Inferior parietal cortex (tissue), 1 donor: ENCODE measurements around the gene ARHGDIG.
"Not testable (repeated sequence)": the region's sequence is repeated elsewhere in the genome, so short reads cannot be mapped to it uniquely, and the experiment has no call there.

Experiments used
- DNase-seq: peaks from one replicate; pipeline ENCODE4 v3.0.0-alpha.2; 2016; ENCODE audit errors: extremely low spot score

ARHGDIG gene

GRCh38 chr16:280552-280951 lies at the start of gene ARHGDIG:
TSS of gene ARHGDIG (plus strand) at chr16:280591. CDS start at chr16:280681, 90 bp downstream.
- DNase-seq = no peak

DNA sequence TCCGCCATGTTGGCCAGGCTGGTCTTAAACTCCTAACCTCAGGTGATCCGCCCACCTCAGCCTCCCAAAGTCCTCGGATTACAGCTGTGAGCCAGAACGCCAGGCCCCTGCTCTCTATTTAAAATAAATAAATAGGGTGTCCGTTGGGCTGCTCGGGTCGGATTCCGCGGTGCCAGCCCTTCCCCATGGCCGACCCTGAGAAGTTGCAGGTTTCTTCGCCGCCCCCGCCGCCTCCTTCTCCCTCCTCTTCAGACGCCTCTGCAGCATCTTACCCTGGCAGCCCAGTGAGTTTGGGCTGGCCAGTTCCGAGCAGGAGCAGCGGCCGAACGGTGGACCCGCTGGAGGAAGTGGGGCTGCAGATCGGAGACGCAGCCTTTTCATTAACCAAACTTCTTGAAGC lies 49.4 kb upstream of the ARHGDIG start:
- DNase-seq = no peak

DNA sequence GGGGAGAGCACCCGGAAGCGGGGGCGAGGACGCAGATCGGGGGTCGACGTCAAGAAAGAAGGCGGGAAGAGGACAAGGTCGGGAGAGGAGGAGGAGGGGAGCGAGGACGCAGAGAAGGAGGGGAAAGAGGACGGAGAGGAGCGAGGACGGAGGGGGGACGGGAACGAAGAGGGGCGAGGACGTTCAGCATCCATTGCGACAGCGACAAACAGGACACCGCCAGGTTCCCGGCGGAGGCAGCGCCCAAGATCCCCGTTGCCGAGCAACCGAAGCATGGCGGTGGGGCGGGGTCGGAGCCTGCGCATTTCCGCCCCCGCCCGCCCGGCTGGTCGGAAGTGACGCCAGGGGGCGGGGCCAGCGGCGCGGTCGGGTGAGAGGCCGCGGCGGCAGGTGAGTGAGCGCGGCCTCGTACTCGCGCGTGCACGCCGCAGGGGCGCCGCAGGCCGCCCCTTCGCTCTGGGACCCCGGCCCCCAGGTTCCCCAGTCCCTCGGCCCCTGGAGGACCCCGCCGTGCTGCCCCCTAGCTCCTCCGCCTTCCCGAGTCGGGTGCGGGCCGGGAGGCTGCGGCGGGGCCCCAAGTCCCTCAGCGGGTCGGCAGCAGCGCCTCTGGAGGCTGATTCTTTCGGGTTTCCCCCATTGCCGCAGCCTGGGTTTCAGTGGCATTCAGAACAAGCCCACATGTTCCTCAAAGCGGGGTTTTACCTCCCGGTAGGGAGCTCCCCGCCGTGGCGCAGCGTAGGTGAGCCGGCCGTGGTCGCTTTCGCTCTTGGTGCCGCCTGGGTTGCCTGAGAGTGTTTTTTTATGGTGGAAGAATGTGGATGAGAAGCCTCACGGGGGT lies 45.7 kb upstream of the ARHGDIG start, which contains the start of gene FAM234A:
Gene FAM234A (plus strand): TSS at position 354 of the 838 bp plus-strand sequence. CDS start 19,593 bp downstream, outside the sequence.
- peak; percentile 96 for DNase-seq

DNA sequence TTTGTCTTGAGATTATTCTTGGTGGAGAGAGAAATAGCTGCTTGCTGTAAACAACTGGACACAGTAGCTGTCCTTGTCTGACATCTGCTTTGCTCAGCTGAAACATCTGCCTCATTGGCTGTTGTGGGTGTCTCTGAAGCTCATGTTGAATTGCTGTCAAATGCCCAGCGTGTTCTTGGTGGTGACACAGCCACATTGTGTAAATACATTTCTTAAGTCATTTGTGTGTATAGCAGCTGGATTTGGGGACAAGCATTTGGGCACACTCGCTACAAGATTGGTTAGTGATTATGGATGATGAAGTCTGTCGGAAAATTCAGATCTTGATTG lies 40.5 kb upstream of the ARHGDIG start:
- DNase-seq = peak; percentile 33

DNA sequence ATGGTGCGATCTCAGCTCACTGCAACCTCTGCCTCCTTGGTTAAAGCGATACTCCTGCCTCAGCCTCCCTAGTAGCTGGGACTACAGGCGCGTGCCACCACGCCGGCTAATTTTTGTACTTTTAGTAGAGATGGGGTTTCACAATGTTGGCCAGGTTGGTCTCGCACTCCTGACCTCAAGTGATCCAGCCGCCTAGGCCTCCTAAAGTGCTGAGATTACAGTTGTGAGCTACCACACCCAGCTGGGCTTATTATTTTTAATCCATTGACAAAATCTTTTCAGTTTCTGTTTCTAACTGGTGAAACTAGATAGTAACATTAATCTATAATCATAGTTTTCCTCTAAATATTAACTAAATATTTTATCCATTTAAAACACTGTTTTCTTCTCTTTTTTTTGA lies 39.8 kb upstream of the ARHGDIG start:
- DNase-seq = no peak

DNA sequence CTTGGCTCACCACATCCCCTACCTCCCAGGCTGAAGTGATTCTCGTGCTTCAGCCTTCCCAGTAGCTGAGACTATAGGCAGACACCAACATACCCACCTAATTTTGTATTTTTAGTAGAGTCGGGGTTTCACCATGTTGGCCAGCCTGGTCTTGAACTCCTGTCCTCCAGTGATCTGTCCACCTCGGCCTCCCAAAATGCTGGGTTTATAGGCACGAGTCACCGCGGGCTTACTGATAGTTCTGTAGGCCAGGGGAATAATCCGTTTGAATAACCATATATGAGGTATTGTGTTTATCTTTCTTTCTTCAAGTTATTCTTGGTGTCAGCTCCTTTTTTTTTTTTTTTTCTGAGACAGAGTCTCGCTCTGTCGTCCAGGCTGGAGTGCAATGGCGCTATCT lies 38.1 kb upstream of the ARHGDIG start:
- DNase-seq = no peak

- no peak for DNase-seq
Measured at GRCh38 chr16:243348-243747, 37.0 kb upstream of the ARHGDIG start.

DNA sequence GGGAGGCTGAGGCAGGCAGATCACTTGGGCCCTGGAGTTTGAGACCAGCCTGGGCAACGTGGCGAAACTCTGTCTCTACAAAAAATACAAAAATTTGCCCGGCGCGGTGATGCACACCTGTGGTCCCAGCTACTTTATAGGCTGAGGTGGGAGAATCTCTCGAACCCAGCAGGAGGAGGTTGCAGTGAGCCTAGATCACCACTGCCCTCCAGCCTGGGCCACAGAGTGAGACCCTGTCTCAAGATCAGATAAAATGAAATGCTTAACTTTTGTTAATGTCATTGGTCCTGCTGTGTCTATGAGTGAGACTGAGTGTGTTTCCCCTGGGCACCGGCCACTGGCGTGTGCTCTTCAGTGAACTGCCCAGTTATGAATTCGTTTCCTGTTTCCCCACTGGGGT lies 35.3 kb upstream of the ARHGDIG start:
- DNase-seq = no peak

DNA sequence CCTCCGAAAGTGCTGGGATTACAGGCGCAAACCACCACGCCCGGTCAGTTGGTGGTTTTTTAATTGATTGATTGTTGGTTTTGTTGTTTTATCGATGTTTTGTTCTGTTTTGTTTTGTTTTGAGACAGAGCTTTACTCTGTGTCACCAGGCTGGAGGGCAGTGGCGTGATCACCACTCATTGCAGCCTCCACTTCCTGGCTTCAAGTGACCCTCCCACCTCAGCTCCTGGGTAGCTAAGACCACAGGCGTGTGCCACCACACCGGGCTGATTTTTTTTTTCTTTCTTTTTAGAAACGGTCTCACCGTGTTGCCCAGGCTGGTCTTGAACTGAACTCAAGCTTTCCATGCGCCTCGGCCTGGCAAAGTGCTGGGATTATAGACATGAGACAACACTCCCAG lies 33.4 kb upstream of the ARHGDIG start:
- no peak for DNase-seq

DNA sequence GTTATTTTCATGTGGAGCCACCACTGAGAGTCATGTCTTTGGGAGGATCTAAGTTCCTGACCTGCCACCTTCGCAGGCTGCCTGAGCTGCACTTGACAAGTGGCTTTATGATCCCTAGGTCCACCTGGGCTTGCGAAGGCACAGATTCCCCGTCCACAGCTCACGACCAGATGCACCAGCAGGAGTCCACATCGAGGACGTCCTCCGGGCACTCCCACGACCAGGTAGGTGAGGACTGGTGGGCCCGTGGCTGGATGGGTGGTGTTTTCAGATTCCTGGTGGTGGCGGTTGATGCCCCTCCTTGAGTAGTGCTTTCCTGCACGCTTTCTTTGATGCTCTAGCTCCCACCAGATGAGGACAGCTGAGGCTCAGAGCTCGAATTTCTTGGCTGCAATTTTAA lies 31.0 kb upstream of the ARHGDIG start:
- DNase-seq = no peak

DNA sequence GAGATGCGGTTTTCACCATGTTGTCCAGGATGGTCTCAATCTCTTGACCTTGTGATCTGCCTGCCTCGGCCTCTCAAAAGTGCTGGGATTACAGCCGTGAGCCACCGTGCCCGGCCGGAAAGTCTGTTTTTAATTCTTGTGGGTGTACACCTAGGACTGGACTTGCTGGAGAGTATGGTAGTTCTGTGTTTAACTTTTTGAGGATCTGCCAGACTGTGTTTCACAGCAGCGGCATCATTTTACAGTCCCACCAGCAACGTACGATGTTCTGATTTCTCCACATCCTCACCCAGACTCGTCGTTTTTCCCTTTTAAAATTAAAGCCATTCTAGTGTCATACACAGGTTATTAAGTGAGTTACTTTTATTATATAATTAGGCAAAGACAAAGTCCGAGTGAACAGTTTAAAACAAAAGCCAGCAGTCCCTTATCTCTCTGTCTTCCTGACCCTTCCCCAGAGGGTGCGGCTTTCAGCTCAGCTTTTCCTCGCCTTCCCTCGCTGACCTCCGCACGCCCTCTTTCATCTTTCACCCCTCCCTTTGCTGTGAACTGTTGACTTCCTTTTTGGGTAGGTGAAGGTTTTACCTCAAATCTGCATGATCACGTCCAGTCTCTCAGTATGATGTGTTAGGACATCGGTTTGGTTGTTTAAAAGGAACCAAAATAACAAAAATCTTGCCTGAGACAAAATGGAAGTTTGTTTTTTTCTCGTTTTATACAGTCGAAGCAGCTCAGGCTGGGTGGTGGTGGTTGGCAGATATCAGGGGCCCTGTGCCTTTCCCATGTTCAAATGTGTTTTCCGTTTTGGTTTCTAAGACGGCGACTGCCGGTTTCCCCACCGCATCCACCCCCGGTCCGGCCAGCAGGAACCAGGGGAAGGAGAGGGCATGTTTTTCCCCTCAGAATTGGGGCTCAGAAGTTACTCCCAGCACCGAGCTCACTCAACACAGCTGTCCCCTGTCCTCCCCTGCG lies 27.7 kb upstream of the ARHGDIG start:
- DNase-seq = no peak

- no peak for DNase-seq
Measured at GRCh38 chr16:253833-254232, 26.6 kb upstream of the ARHGDIG start.

- no peak for DNase-seq
Measured at GRCh38 chr16:254461-254860, 25.9 kb upstream of the ARHGDIG start.

DNA sequence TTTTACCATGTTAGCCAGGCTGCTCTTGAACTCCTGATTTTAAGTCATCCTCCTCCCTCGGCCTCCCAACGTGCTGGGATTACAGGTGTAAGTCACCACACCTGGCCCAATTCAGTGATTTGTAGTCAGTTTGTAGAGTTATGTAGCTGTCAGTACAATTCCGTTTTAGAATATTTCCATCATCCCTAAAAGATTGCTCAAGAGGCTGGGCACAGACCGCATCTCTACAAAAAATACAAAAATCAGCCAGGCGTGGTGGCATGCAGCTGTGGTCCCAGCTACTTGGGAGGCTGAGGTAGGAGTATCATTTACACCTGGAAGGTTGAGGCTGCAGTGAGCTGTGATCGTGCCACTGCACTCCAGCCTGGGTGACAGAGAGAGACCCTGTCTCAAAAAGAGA lies 25.2 kb upstream of the ARHGDIG start:
- DNase-seq = no peak

- not testable (repeated sequence) for DNase-seq
Measured at GRCh38 chr16:258091-258490, 22.3 kb upstream of the ARHGDIG start.

DNA sequence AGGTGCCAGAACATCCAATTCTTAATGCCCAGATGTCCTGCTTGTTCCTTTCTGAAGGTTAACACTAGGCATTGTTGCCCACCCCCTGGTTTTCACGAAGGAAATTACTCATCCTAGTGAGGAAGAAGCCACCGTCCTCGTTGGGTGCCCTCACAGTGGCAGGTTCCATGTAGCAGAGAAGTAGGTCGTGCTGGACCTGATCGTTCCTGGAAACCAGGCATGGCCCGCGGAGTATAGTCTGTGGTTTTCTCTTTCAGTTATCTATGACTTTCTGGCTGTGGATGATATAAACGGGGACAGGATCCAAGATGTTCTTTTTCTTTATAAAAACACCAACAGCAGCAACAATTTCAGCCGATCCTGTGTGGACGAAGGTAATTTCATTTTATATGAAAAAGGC lies 21.2 kb upstream of the ARHGDIG start:
- no peak for DNase-seq

DNA sequence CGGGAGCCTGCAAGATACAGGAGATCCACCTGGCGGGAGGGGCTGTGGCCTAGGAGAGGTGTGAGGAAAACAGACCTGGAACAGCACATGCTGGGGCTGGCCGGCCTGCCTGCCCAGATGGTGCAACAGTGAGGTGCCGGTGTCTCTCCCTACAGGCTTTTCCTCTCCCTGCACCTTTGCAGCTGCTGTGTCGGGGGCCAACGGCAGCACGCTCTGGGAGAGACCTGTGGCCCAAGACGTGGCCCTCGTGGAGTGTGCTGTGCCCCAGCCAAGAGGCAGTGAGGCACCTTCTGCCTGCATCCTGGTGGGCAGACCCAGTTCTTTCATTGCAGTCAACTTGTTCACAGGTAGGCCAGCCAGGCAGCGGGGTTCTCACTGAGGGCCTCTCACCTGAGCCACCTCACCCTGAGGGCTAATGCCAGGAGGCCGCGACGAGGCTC lies 20.6 kb upstream of the ARHGDIG start:
- DNase-seq = no peak

GRCh38 chr16:260326-260725 lies 20.1 kb upstream of the ARHGDIG start:
- DNase-seq = no peak

DNA sequence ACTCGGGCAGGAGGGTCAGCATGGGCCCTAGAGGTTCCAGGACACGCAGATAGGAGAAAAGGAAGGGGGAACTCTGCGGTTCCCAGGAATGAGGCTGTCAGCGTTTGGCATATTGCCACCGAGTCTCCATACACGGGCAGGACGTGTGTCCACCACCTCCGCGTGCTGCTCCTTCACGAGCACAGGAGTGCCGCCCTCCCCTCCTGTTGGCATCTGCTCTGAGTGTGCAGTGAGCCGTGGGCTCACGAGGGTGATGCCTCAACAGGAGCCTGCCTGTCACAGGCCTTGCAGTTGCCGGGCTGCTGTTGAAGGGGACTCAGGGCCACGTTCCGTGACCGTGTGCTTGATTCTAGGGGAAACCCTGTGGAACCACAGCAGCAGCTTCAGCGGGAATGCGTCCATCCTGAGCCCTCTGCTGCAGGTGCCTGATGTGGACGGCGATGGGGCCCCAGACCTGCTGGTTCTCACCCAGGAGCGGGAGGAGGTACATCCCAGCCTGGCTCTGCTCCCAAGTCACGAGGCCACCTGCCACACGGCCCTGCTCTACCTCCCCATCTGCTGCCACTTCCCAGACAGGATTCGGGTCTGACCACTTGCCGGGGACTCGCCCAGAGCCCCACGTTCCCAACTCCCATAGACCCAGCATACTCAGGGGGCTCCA lies 19.2 kb upstream of the ARHGDIG start:
- no peak for DNase-seq

DNA sequence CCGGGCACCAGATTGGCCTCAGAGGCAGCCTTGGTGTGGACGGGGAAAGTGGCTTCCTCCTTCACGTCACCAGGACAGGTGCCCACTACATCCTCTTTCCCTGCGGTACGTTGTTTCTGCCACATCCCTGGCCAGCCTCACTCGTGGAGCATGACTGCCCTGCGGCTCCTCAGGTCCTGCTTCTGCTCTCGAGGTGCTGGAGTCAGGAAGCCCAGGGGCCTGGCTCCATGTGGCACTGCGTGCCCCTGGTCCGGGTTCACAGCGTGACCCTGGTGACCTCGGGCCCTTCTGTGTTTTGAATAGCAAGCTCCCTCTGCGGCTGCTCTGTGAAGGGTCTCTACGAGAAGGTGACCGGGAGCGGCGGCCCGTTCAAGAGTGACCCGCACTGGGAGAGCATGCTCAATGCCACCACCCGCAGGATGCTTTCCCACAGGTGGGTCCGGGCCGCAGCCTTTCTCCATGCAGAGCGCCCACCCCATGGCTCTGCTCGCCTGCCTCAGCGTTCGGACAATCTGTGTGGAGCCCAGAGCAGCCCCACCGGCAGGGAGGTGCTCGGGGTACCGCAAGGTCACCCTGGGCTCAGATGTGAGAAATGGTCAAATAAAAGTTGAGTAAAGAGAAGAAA lies 18.2 kb upstream of the ARHGDIG start:
- DNase-seq = no peak

DNA sequence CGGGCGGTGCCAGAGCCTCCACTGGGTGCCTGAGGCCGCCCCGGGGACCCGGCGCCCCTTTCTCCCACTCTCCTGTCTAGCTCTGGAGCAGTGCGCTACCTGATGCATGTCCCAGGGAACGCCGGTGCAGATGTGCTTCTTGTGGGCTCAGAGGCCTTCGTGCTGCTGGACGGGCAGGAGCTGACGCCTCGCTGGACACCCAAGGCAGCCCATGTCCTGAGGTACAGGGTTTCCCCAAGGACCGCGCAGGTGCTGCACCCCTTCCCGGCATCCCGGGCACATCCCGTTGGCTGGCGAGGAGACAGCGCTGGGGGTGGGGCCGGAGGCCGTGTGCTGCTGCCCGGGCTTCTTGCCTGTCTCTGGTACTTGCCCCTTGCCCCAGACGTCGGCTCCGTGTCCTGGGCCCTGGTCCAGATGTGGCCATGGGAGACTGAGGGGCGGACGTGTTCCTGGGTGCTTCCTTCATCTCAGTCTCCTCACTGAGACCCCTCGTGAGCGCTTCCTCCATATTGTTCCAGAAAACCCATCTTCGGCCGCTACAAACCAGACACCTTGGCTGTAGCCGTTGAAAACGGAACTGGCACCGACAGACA lies 17.1 kb upstream of the ARHGDIG start:
- DNase-seq = no peak
